ENCODE measurements around the gene FAM217B. TPM values are rescaled to one million over a fixed set of nuclear protein-coding genes. Genes with fewer than 3 reads are reported as not detected.

Gene FAM217B
- polyA plus RNA-seq, 3 donors: 5.3 to 18.3 (median 18.1) TPM

DNA sequence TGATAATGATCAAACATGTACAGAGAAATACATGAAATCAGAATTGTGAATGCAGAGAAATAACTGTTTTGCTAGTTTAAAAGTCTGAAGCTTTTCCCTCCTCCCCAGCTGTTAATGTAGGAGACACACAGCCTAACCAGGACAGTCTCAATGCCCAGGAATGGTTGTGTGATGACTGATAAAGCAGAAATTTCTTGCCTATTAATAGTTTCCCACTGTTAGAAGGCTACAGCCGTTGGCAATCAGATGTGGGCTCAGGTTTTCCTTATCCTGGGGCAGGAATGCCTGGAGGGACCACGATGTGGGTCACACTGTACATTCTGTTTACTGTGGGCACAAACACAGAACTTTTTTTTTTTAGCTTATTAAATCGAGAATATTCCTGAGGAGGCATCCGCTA, 2.0 kb upstream of the FAM217B start:
- H3K4me3 Mint-ChIP-seq: peak overlapping the region; percentile 78 to 90
- Histone ChIP-seq H3K79me2 (ENCODE audit: insufficient read depth, low read length) (peaks cover 80% of the 10 kb centered on the region), H3K9ac (ENCODE audit: insufficient read depth, low read length, poor library complexity, severe bottlenecking) (no peak overlapping the region), H3K27me3 (ENCODE audit: control insufficient read depth in 2 of 2, insufficient read depth in 2 of 2, low read length in 2 of 2) (no peaks in the 10 kb centered on the region), H2AFZ (ENCODE audit: insufficient read depth, low read depth, low read length, poor library complexity, severe bottlenecking) (no peak overlapping the region), H3K4me2 (replicated peaks; ENCODE audit: extremely low read depth, low read length, poor library complexity, severe bottlenecking) (peak overlapping the region; percentile 85), H3K4me3 (replicated peaks in 1 of 3; ENCODE audit: low read depth in 2 of 3, low read length in 3 of 3) (peak overlapping the region in 2 of 3 experiments; percentile 13 to 95), H3K36me3 (replicated peaks in 1 of 2; ENCODE audit: control insufficient read depth in 1 of 2, insufficient read depth in 2 of 2, low read length in 2 of 2) (peaks cover 10 to 24% of the 10 kb centered on the region in 2 donors), H3K27ac (ENCODE audit: low read depth in 1 of 2, low read length in 2 of 2) (peak overlapping the region in 1 of 2 donors; percentile 97), H3K4me1 (ENCODE audit: control insufficient read depth in 1 of 2, insufficient read depth in 2 of 2, low read length in 2 of 2) (peaks cover 61 to 74% of the 10 kb centered on the region in 2 donors), H3K9me3 (replicated peaks in 1 of 2; ENCODE audit: control insufficient read depth in 1 of 2, insufficient read depth in 1 of 2, low read length in 2 of 2) (no peaks in the 10 kb centered on the region), H4K20me1 (ENCODE audit: insufficient read depth, low read length) (peaks cover 46% of the 10 kb centered on the region)
- peaks cover 59% of the 10 kb centered on the region for H3K4me1 Mint-ChIP-seq
- intact Hi-C loops (cut with micrococcal nuclease): no loop called here
- TF ChIP-seq, protein P1, sequence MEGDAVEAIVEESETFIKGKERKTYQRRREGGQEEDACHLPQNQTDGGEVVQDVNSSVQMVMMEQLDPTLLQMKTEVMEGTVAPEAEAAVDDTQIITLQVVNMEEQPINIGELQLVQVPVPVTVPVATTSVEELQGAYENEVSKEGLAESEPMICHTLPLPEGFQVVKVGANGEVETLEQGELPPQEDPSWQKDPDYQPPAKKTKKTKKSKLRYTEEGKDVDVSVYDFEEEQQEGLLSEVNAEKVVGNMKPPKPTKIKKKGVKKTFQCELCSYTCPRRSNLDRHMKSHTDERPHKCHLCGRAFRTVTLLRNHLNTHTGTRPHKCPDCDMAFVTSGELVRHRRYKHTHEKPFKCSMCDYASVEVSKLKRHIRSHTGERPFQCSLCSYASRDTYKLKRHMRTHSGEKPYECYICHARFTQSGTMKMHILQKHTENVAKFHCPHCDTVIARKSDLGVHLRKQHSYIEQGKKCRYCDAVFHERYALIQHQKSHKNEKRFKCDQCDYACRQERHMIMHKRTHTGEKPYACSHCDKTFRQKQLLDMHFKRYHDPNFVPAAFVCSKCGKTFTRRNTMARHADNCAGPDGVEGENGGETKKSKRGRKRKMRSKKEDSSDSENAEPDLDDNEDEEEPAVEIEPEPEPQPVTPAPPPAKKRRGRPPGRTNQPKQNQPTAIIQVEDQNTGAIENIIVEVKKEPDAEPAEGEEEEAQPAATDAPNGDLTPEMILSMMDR (IDR thresholded peaks at IDR 0.05): no peak
- H3K27ac Mint-ChIP-seq: peak overlapping the region; percentile 66 to 90 (median 81)
- H3K36me3 Mint-ChIP-seq: peaks cover 20% of the 10 kb centered on the region in 2 donors
- peaks cover 0 to 2% (median 0%) of the 10 kb centered on the region in 7 donors for H3K9me3 Mint-ChIP-seq
- WGBS (ENCODE audit: insufficient coverage): 100% methylated on average over 3 of the region's 4 CpGs
- no peak for DNase-seq
- H3K27me3 Mint-ChIP-seq (ENCODE audit: low read depth in 3 of 3): peaks cover 0 to 2% (median 0%) of the 10 kb centered on the region in 3 donors

DNA sequence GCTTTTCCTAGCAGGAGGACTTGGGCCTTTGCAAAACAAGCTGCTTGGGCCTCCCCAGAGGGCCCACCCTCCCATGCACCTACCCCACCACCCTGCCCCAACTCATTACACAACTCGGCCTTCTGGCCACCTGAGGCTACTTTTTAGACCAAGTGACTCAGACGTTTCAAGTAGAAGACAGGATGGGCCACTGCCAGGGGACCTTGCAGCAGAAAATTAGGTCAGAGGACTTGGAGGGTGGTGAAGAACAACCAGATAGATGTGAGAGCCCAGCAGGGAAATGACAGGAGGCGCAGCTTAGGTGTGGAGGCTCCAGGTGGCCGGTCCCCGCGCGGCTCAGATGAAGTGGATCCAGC, 1.5 kb upstream of the FAM217B start:
- Histone ChIP-seq H4K20me1 (ENCODE audit: insufficient read depth, low read length) (peaks cover 46% of the 10 kb centered on the region), H3K79me2 (ENCODE audit: insufficient read depth, low read length) (peaks cover 84% of the 10 kb centered on the region), H3K27me3 (ENCODE audit: control insufficient read depth in 2 of 2, insufficient read depth in 2 of 2, low read length in 2 of 2) (no peaks in the 10 kb centered on the region), H2AFZ (ENCODE audit: insufficient read depth, low read depth, low read length, poor library complexity, severe bottlenecking) (no peak overlapping the region), H3K4me1 (ENCODE audit: control insufficient read depth in 1 of 2, insufficient read depth in 2 of 2, low read length in 2 of 2) (peaks cover 59 to 71% of the 10 kb centered on the region in 2 donors), H3K27ac (ENCODE audit: low read depth in 1 of 2, low read length in 2 of 2) (peak overlapping the region in 1 of 2 donors; percentile 97), H3K36me3 (replicated peaks in 1 of 2; ENCODE audit: control insufficient read depth in 1 of 2, insufficient read depth in 2 of 2, low read length in 2 of 2) (peaks cover 15 to 28% of the 10 kb centered on the region in 2 donors), H3K4me2 (replicated peaks; ENCODE audit: extremely low read depth, low read length, poor library complexity, severe bottlenecking) (peak overlapping the region; percentile 85), H3K4me3 (replicated peaks in 1 of 3; ENCODE audit: low read depth in 2 of 3, low read length in 3 of 3) (peak overlapping the region in 2 of 3 experiments; percentile 95 to 99), H3K9ac (ENCODE audit: insufficient read depth, low read length, poor library complexity, severe bottlenecking) (no peak overlapping the region), H3K9me3 (replicated peaks in 1 of 2; ENCODE audit: control insufficient read depth in 1 of 2, insufficient read depth in 1 of 2, low read length in 2 of 2) (no peaks in the 10 kb centered on the region)
- DNase-seq: peak in 1 of 3 donors; percentile 16
- Mint-ChIP-seq H3K36me3 (peaks cover 21 to 22% of the 10 kb centered on the region in 2 donors), H3K27me3 (ENCODE audit: low read depth in 3 of 3) (peaks cover 0 to 2% (median 0%) of the 10 kb centered on the region in 3 donors), H3K4me1 (peaks cover 59% of the 10 kb centered on the region), H3K27ac (peak overlapping the region; percentile 55 to 90 (median 85)), H3K4me3 (peak overlapping the region; percentile 78 to 90), H3K9me3 (peaks cover 0 to 2% (median 0%) of the 10 kb centered on the region in 7 donors)
- WGBS (ENCODE audit: insufficient coverage): 78% methylated on average over 3 of the region's 7 CpGs
- intact Hi-C loops (cut with micrococcal nuclease): no loop called here
- TF ChIP-seq, protein P1 (IDR thresholded peaks at IDR 0.05): no peak
